Subcutaneous adipose tissue (tissue), 4 donors: ENCODE data around the gene SULT4A1. TPM values are rescaled to one million over a fixed set of nuclear protein-coding genes. Genes with fewer than 3 reads are reported as not detected.

Experiments used
- total RNA-seq, 4 donors: library from RNA; depleted of rRNA; stranded (reverse); fragments of >200 nt; gene quantifications; one replicate each; pipeline ENCODE4 v1.1.0, GENCODE V29; 2016
- TF ChIP-seq, protein P1 (sequence below): fragments of 450-650 bp; IDR thresholded peaks from one replicate; pipeline ENCODE4 v1.5.1; 2016; ENCODE audit warnings: low read depth, mild to moderate bottlenecking, control low read depth, antibody characterized with exemption, moderate library complexity

The SULT4A1 gene
- total RNA-seq, 4 donors from 2014 or later, result 0.98 TPM; not detected in 3

DNA sequence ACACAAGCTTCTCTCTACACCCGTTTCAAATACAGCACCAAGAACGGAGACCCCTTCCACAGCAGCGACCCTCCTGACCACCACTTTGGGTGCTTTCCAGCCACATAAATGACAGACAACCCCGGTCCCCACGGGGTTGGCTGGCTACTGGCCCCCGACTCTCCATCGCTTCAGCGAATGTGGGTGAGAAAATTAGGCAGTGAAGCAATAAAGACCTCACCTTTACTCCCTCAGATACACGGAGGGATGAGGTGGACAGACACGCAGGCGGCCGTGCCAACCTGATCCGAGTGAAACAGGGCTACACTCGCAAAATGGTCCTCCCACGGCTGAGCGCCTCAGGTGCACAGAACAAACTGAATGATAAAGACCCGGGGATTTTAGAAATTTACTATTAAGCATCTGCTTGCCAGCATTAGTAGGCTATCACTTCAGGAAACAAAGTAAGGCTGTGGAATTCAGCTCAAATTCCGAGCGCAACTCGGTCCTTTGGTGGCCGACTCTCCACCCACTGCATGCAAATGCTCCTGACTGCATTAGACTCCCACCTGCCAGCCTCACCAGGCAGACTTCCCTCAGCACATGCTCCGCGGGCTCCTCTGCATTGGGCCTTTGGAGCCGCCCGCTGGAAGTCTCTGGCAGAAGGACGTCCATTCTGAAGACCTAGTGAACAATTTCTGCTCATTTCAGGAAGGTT, 37.4 kb downstream of the SULT4A1 start:
- TF ChIP-seq, protein P1, sequence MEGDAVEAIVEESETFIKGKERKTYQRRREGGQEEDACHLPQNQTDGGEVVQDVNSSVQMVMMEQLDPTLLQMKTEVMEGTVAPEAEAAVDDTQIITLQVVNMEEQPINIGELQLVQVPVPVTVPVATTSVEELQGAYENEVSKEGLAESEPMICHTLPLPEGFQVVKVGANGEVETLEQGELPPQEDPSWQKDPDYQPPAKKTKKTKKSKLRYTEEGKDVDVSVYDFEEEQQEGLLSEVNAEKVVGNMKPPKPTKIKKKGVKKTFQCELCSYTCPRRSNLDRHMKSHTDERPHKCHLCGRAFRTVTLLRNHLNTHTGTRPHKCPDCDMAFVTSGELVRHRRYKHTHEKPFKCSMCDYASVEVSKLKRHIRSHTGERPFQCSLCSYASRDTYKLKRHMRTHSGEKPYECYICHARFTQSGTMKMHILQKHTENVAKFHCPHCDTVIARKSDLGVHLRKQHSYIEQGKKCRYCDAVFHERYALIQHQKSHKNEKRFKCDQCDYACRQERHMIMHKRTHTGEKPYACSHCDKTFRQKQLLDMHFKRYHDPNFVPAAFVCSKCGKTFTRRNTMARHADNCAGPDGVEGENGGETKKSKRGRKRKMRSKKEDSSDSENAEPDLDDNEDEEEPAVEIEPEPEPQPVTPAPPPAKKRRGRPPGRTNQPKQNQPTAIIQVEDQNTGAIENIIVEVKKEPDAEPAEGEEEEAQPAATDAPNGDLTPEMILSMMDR, result no peak

DNA sequence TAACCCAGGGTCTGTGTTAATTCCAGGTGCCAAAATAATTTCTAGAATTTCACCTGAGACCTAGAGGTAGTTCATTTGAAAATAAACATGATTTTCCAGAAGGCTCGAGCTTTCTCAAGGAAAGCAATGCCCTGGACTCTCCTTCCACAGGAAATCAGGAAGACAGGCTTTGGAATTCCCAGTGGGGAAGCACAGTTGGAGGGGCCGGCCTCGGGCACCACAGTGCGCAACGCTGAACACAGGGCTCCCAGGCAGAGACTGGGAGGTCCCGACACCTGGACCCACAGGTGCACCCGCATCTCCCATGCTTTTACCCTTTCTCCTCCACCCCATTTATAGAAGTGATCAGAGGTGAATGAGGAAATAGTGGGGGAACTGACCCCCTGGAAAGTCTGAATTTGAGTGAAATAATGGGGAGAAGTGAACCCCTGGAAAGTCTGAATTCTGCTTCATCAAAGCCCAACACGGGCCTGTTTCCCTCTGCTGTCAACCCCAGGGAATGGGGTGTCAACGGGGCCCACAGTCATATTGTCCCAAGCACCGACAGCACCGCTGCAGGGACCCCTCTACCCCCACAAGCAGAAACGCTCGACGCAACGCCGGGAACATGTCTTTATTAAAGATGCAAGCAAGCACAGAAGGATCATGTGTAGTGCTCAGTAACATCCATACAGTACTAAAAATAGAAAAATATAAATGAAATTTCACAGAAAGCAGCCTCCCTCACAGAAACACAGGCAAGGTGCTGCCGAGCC, 38.2 kb downstream of the SULT4A1 start:
- TF ChIP-seq, protein P1, result no peak

- TF ChIP-seq, protein P1, result no peak
These were observed 38.9 kb downstream of the SULT4A1 start for GRCh38 chr22:43823353-43823908.

DNA sequence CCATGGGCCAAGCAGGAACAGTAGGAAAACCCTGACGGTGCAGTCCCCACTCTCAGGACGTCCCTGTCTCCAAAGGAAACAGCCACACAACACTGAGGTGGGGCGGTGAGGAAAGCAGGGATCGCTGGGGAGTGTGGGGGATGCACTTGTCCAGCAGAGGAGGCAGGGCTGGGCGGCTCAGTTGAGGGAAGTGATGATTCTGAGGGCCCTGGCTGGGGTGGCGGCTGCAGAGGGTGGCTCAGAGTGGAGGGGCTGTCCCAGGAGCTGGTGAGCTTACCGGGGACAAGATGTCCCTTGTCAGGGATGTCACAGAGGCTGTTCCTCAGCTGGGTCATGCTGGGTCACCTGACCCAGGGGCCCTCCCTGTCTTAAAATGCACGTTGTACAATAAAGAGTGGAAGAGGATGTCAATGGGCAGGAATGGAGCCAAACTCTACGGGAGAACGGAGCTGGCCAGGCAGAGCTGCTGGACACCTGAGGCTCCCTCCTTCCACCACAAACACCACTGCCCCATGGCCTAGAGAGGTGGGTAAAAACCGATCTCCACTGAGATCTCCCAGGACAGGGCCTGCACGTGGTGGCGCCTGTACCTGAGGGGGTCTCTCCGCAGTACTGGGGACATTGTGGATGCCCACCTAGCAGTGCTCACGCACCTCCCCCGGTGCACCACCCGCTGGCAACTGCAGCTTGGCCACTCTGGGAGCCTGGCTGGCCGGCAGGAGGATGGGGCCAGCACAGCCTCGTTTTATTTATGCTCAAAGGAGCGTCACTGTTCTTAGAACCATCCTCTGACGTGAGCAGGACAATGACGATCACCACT, 40.5 kb downstream of the SULT4A1 start:
- TF ChIP-seq, protein P1, result no peak

GRCh38 chr22:43820651-43821305, 41.5 kb downstream of the SULT4A1 start:
- TF ChIP-seq, protein P1, result no peak

DNA sequence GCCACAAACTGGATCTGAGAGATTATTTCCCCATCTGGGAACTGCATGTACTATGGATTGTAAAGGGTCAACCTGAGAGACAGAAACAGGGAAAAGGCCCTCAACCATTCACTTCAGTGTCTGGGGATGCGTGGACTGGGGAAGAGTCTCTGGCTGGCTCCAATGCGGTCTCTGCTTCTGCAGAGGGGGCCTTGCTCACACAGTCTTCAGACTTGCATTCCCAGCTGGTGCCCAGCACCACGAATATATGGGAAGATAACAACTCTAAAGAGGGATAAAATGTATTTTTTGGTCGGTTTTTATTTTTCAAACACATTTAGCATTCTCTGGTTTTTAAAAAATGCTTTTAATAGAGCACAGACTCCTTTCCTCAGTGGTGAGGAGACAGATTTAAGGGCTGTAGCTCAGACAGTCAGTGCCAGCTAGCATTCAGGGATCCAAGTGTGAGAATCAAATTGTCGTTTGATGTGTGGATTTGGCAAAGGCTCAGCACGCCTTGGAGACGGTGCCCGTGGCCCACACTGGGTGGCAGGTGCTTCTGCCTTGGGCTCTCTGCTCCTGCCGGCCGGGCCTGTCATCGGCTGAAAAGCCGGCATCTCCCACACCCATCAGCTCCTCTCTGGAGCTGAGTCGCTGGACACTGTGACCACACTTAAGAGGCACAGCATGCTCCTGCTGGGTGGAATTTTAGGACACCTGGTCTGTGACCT, 42.2 kb downstream of the SULT4A1 start:
- TF ChIP-seq, protein P1, result no peak
